Activated CD8-positive, alpha-beta memory T cell treated with anti-CD3 and anti-CD28 coated beads, Interleukin-2, amount 10 ng/mL, durations not matched to agents 7 days and 5 days (primary cell): ENCODE results near the gene HTR4. TPM values are rescaled to one million over a fixed set of nuclear protein-coding genes. Genes with fewer than 3 reads are reported as not detected.
"Not testable (repeated sequence)": the region's sequence is repeated elsewhere in the genome, so short reads cannot be mapped to it uniquely, and the experiment has no call there.

ENCODE experiments used
- ATAC-seq: fragments of 150-1000 bp; cut with Tn5 transposase; one replicate; pipeline ENCODE4 v1.10.0; 2021; ENCODE audit warnings: moderate library complexity
- CTCF ChIA-PET: fragments of 350-600 bp; sonication (Branson Sonifier 250); formaldehyde crosslinking; loops from one replicate; lab custom pipeline; 2021; ENCODE audit warnings: antibody characterized with exemption; lab: Charles Lee
- DNase-seq: peaks from one replicate; pipeline ENCODE4 v3.0.0-alpha.2; 2020
- H3K27ac Mint-ChIP-seq: one replicate; pipeline ENCODE4 v1.8.0; 2021; ENCODE audit warnings: mild to moderate bottlenecking, mixed read lengths
- H3K27me3 Mint-ChIP-seq: one replicate; pipeline ENCODE4 v1.8.0; 2021; ENCODE audit warnings: mixed read lengths
- H3K36me3 Mint-ChIP-seq: one replicate; pipeline ENCODE4 v1.8.0; 2021; ENCODE audit warnings: mild to moderate bottlenecking, mixed read lengths
- H3K4me1 Mint-ChIP-seq: one replicate; pipeline ENCODE4 v1.8.0; 2021; ENCODE audit warnings: mixed read lengths
- H3K4me3 Mint-ChIP-seq: one replicate; pipeline ENCODE4 v1.8.0; 2021; ENCODE audit warnings: mild to moderate bottlenecking, moderate library complexity, mixed read lengths
- H3K9me3 Mint-ChIP-seq: one replicate; pipeline ENCODE4 v1.8.0; 2022; ENCODE audit warnings: low read depth, mixed read lengths
- total RNA-seq, 2 experiments: library from RNA; stranded (reverse); gene quantifications; one replicate each; pipeline ENCODE4 v1.2.3, GENCODE V29; 2021

The HTR4 gene
- total RNA-seq, 2 experiments from 2014 or later, result not detected

- peaks cover 4% of the 10 kb centered on the region for H3K4me1 Mint-ChIP-seq
- CTCF ChIA-PET, result interaction anchor here (0.9 kb wide), 1 partner anchor 244 kb away, joined by 3 read pairs; no protein-coding TSS in a partner anchor
- H3K36me3 Mint-ChIP-seq, result no peaks in the 10 kb centered on the region
- H3K4me3 Mint-ChIP-seq, result no peak overlapping the region
- DNase-seq, result no peak
- peaks cover 55% of the 10 kb centered on the region for H3K27me3 Mint-ChIP-seq
- H3K27ac Mint-ChIP-seq, result no peak overlapping the region
- no peak for ATAC-seq
- no peaks in the 10 kb centered on the region for H3K9me3 Mint-ChIP-seq
Measured at GRCh38 chr5:148486456-148486855, 167.9 kb downstream of the HTR4 start.

- Mint-ChIP-seq H3K9me3 (no peaks in the 10 kb centered on the region), H3K27ac (no peak overlapping the region), H3K36me3 (no peaks in the 10 kb centered on the region), H3K4me1 (peaks cover 4% of the 10 kb centered on the region), H3K27me3 (peaks cover 47% of the 10 kb centered on the region), H3K4me3 (no peak overlapping the region)
- ATAC-seq (no peak), DNase-seq (no peak)
- CTCF ChIA-PET, result interaction anchor here (1.1 to 3.0 kb wide), 2 partner anchors 26 to 246 kb away, joined by 3 to 9 read pairs; no protein-coding TSS in a partner anchor
Measured at GRCh38 chr5:148484651-148485050, 169.7 kb downstream of the HTR4 start.

- no peak overlapping the region for H3K4me3 Mint-ChIP-seq
- peaks cover 41% of the 10 kb centered on the region for H3K27me3 Mint-ChIP-seq
- ATAC-seq, result no peak
- no peaks in the 10 kb centered on the region for H3K9me3 Mint-ChIP-seq
- DNase-seq, result no peak
- no peak overlapping the region for H3K27ac Mint-ChIP-seq
- H3K4me1 Mint-ChIP-seq, result peaks cover 4% of the 10 kb centered on the region
- no peaks in the 10 kb centered on the region for H3K36me3 Mint-ChIP-seq
- CTCF ChIA-PET, result interaction anchor here (0.8 to 3.0 kb wide), 7 partner anchors 10 to 304 kb away, joined by 3 to 9 read pairs (median 4); no protein-coding TSS in a partner anchor
Measured at GRCh38 chr5:148483750-148484149, 170.6 kb downstream of the HTR4 start.

GRCh38 chr5:148482697-148483462, 171.4 kb downstream of the HTR4 start:
- H3K4me3 Mint-ChIP-seq, result no peak overlapping the region
- H3K27ac Mint-ChIP-seq, result no peak overlapping the region
- CTCF ChIA-PET, result interaction anchor here (0.7 to 3.0 kb wide), 13 partner anchors 9 to 303 kb away, joined by 3 to 11 read pairs (median 3); no protein-coding TSS in a partner anchor
- DNase-seq (peak; percentile 75), ATAC-seq (peak; percentile 78)
- H3K36me3 Mint-ChIP-seq, result no peaks in the 10 kb centered on the region
- peaks cover 4% of the 10 kb centered on the region for H3K4me1 Mint-ChIP-seq
- H3K27me3 Mint-ChIP-seq, result peaks cover 44% of the 10 kb centered on the region
- H3K9me3 Mint-ChIP-seq, result no peaks in the 10 kb centered on the region

- DNase-seq (no peak), ATAC-seq (no peak)
- Mint-ChIP-seq H3K9me3 (no peaks in the 10 kb centered on the region), H3K27me3 (peaks cover 40% of the 10 kb centered on the region), H3K4me1 (peaks cover 4% of the 10 kb centered on the region), H3K27ac (no peak overlapping the region), H3K4me3 (no peak overlapping the region), H3K36me3 (no peaks in the 10 kb centered on the region)
- CTCF ChIA-PET, result interaction anchor here (0.7 to 3.0 kb wide), 8 partner anchors 13 to 302 kb away, joined by 3 to 11 read pairs (median 3); no protein-coding TSS in a partner anchor
Measured at GRCh38 chr5:148482196-148482595, 172.1 kb downstream of the HTR4 start.

GRCh38 chr5:148477429-148477828, 176.9 kb downstream of the HTR4 start:
- no peak overlapping the region for H3K27ac Mint-ChIP-seq
- no peak overlapping the region for H3K4me3 Mint-ChIP-seq
- CTCF ChIA-PET, result interaction anchor here (1.7 kb wide), 1 partner anchor 254 kb away, joined by 5 read pairs; no protein-coding TSS in a partner anchor
- no peaks in the 10 kb centered on the region for H3K4me1 Mint-ChIP-seq
- no peak for DNase-seq
- no peaks in the 10 kb centered on the region for H3K36me3 Mint-ChIP-seq
- H3K9me3 Mint-ChIP-seq, result no peaks in the 10 kb centered on the region
- no peak for ATAC-seq
- peaks cover 28% of the 10 kb centered on the region for H3K27me3 Mint-ChIP-seq

- CTCF ChIA-PET, result interaction anchor here (1.7 kb wide), 1 partner anchor 255 kb away, joined by 5 read pairs; no protein-coding TSS in a partner anchor
- H3K4me1 Mint-ChIP-seq, result no peaks in the 10 kb centered on the region
- no peaks in the 10 kb centered on the region for H3K36me3 Mint-ChIP-seq
- ATAC-seq (no peak), DNase-seq (no peak)
- no peak overlapping the region for H3K4me3 Mint-ChIP-seq
- peaks cover 28% of the 10 kb centered on the region for H3K27me3 Mint-ChIP-seq
- no peaks in the 10 kb centered on the region for H3K9me3 Mint-ChIP-seq
- H3K27ac Mint-ChIP-seq, result no peak overlapping the region
Measured at GRCh38 chr5:148476302-148476701, 178.0 kb downstream of the HTR4 start.

GRCh38 chr5:148474025-148474511, 180.3 kb downstream of the HTR4 start:
- Mint-ChIP-seq H3K27ac (no peak overlapping the region), H3K4me3 (no peak overlapping the region), H3K27me3 (peaks cover 31% of the 10 kb centered on the region), H3K36me3 (no peaks in the 10 kb centered on the region), H3K4me1 (no peaks in the 10 kb centered on the region), H3K9me3 (no peaks in the 10 kb centered on the region)
- ATAC-seq (no peak), DNase-seq (no peak)
- CTCF ChIA-PET, result interaction anchor here (1.1 kb wide), 1 partner anchor 10 kb away, joined by 4 read pairs; no protein-coding TSS in a partner anchor

- no peaks in the 10 kb centered on the region for H3K9me3 Mint-ChIP-seq
- DNase-seq (no peak), ATAC-seq (no peak)
- no peaks in the 10 kb centered on the region for H3K36me3 Mint-ChIP-seq
- no peaks in the 10 kb centered on the region for H3K4me1 Mint-ChIP-seq
- no peak overlapping the region for H3K27ac Mint-ChIP-seq
- peaks cover 14% of the 10 kb centered on the region for H3K27me3 Mint-ChIP-seq
- H3K4me3 Mint-ChIP-seq, result no peak overlapping the region
- CTCF ChIA-PET, result interaction anchor here (1.0 kb wide), 1 partner anchor 12 kb away, joined by 3 read pairs; no protein-coding TSS in a partner anchor
Measured at GRCh38 chr5:148471379-148471778, 182.9 kb downstream of the HTR4 start.

- H3K27ac Mint-ChIP-seq, result no peak overlapping the region
- H3K4me3 Mint-ChIP-seq, result no peak overlapping the region
Measured at GRCh38 chr5:148469501-148469935, 184.8 kb downstream of the HTR4 start.

GRCh38 chr5:148468746-148469145, 185.6 kb downstream of the HTR4 start:
- not testable (repeated sequence) for H3K36me3 Mint-ChIP-seq, H3K27me3 Mint-ChIP-seq, ATAC-seq, H3K4me1 Mint-ChIP-seq, H3K27ac Mint-ChIP-seq, H3K9me3 Mint-ChIP-seq, DNase-seq, H3K4me3 Mint-ChIP-seq
- CTCF ChIA-PET, result interaction anchor here (1.5 to 1.7 kb wide), 2 partner anchors 14 to 262 kb away, joined by 5 to 6 read pairs; no protein-coding TSS in a partner anchor

More at GRCh38 chr5:148469501-148469935, 184.8 kb downstream of the HTR4 start:
- no peak for ATAC-seq
- no peak for DNase-seq
- no peaks in the 10 kb centered on the region for H3K4me1 Mint-ChIP-seq
- H3K36me3 Mint-ChIP-seq, result no peaks in the 10 kb centered on the region
- CTCF ChIA-PET, result interaction anchor here (1.2 to 1.7 kb wide), 3 partner anchors 13 to 261 kb away, joined by 4 to 6 read pairs (median 5); no protein-coding TSS in a partner anchor
- H3K27me3 Mint-ChIP-seq, result peaks cover 8% of the 10 kb centered on the region
- H3K9me3 Mint-ChIP-seq, result no peaks in the 10 kb centered on the region

GRCh38 chr5:148467958-148468357, 186.4 kb downstream of the HTR4 start:
- CTCF ChIA-PET, result no interaction called here
- no peak overlapping the region for H3K4me3 Mint-ChIP-seq
- peaks cover 8% of the 10 kb centered on the region for H3K27me3 Mint-ChIP-seq
- H3K27ac Mint-ChIP-seq, result no peak overlapping the region
- H3K9me3 Mint-ChIP-seq, result no peaks in the 10 kb centered on the region
- H3K4me1 Mint-ChIP-seq, result no peaks in the 10 kb centered on the region
- ATAC-seq, result no peak
- DNase-seq, result no peak
- no peaks in the 10 kb centered on the region for H3K36me3 Mint-ChIP-seq

- Mint-ChIP-seq H3K36me3 (no peaks in the 10 kb centered on the region), H3K27ac (no peak overlapping the region), H3K4me3 (no peak overlapping the region), H3K4me1 (no peaks in the 10 kb centered on the region), H3K27me3 (peaks cover 14% of the 10 kb centered on the region), H3K9me3 (no peaks in the 10 kb centered on the region)
- CTCF ChIA-PET, result no interaction called here
- no peak for DNase-seq
- no peak for ATAC-seq
Measured at GRCh38 chr5:148466236-148466580, 188.1 kb downstream of the HTR4 start.
